K562 (cell line): ENCODE results near the gene TMPRSS6. TPM values are rescaled to one million over a fixed set of nuclear protein-coding genes. Genes with fewer than 3 reads are reported as not detected.

ENCODE experiments used
- ATAC-seq: fragments of 200-7000 bp; cut with Tn5 transposase; 3 replicates; pipeline ENCODE4 v1.9.1; 2020; ENCODE audit warnings: moderate library complexity
- BruUV-seq: library from RNA; stranded (reverse); fragments of 400-500 nt; replicated peaks from 2 replicates; lab custom pipeline; 2021; lab: Mats Ljungman, UMichigan
- CTCF ChIA-PET: fragments of 300-600 bp; formaldehyde crosslinking; extraction: SDS; loops from one replicate; lab custom pipeline; 2021; ENCODE audit warnings: low intra/inter-chr PET ratio; lab: Yijun Ruan, JAX
- POLR2A ChIA-PET: fragments of 300-600, 350-650 bp; sonication (Branson Sonifier 250); formaldehyde crosslinking; extraction: SDS; loops from one replicate; lab custom pipeline; 2021; ENCODE audit warnings: antibody characterized with exemption, inconsistent platforms; lab: Yijun Ruan, JAX
- DNase-seq, 4 experiments: peaks; one replicate each; pipeline versions ENCODE4 v3.0.0 to v3.0.0-alpha.2; 2011 to 2018; ENCODE audit warnings: low spot score in 3 of 4, mixed read lengths in 3 of 4; ENCODE audit errors: extremely low read depth in 1 of 4
- FAIRE-seq: peaks from 2 replicates; lab custom pipeline; 2011; peaks lifted over from hg19 to GRCh38; lab: Jason Lieb, UNC
- H2AFZ ChIP-seq: 2 replicates; pipeline ENCODE4 v1.6.0; 2011; ENCODE audit warnings: low read depth, low read length, control low read depth, inconsistent platforms
- H3K27ac ChIP-seq: fragments of 200-600 bp; 3 replicates; pipeline ENCODE4 v1.8.0; 2011; ENCODE audit warnings: low read depth, mild to moderate bottlenecking, control low read depth, inconsistent platforms, low read length, moderate library complexity, mixed read lengths; ENCODE audit errors: extremely low read depth
- H3K27me3 ChIP-seq, 2 experiments: fragments of 300-600 bp in 1 of 2; 2 replicates in 1 of 2; 3 replicates in 1 of 2; pipeline versions ENCODE4 v1.6.0 to v1.8.0; 2011; ENCODE audit warnings: inconsistent platforms in 2 of 2, low read length in 2 of 2, mild to moderate bottlenecking in 1 of 2, mixed read lengths in 1 of 2, moderate library complexity in 1 of 2; ENCODE audit not compliant: control insufficient read depth in 2 of 2, insufficient read depth in 2 of 2
- H3K36me3 ChIP-seq: fragments of 300-600 bp; 3 replicates; pipeline ENCODE4 v1.8.0; 2011; ENCODE audit warnings: mild to moderate bottlenecking, low read length, inconsistent platforms; ENCODE audit not compliant: control insufficient read depth, insufficient read depth
- H3K4me1 ChIP-seq, 2 experiments: fragments of 200-600 bp in 1 of 2; replicated peaks in 1 of 2; 2 replicates in 1 of 2; 3 replicates in 1 of 2; pipeline versions ENCODE4 v1.5.1 to v1.8.0; 2011; ENCODE audit warnings: inconsistent platforms in 2 of 2, low read length in 2 of 2, mild to moderate bottlenecking in 1 of 2, mixed read lengths in 1 of 2, moderate library complexity in 1 of 2; ENCODE audit not compliant: control insufficient read depth in 2 of 2, insufficient read depth in 2 of 2
- H3K4me2 ChIP-seq: 2 replicates; pipeline ENCODE4 v1.6.1; 2011; ENCODE audit warnings: low read length, control low read depth, inconsistent platforms, mixed read lengths; ENCODE audit not compliant: insufficient read depth
- H3K4me3 ChIP-seq: fragments of 200-600 bp; sonication (generic), shearing (Covaris generic); 2 replicates; pipeline ENCODE4 v1.5.1; 2016; ENCODE audit warnings: control low read depth, inconsistent platforms
- H3K79me2 ChIP-seq: fragments of 200-600 bp; 3 replicates; pipeline ENCODE4 v1.8.0; 2011; ENCODE audit warnings: low read length, inconsistent platforms; ENCODE audit not compliant: control insufficient read depth, insufficient read depth
- H3K9ac ChIP-seq, 2 experiments: 2 replicates each; pipeline versions ENCODE4 v1.6.0 to v1.6.1; 2011; ENCODE audit warnings: low read depth in 2 of 2, low read length in 2 of 2, control low read depth in 1 of 2, inconsistent platforms in 1 of 2, mild to moderate bottlenecking in 1 of 2, mixed read lengths in 1 of 2; ENCODE audit not compliant: insufficient read depth in 1 of 2
- H3K9me1 ChIP-seq: one replicate; pipeline ENCODE4 v1.6.0; 2011; ENCODE audit warnings: inconsistent platforms, mild to moderate bottlenecking, low read length, moderate library complexity; ENCODE audit not compliant: control insufficient read depth, insufficient read depth
- H3K9me3 ChIP-seq: replicated peaks from 2 replicates; pipeline ENCODE4 v1.5.1; 2011; ENCODE audit warnings: low read depth, low read length, inconsistent platforms; ENCODE audit not compliant: control insufficient read depth, insufficient read depth
- H4K20me1 ChIP-seq: replicated peaks from 2 replicates; pipeline ENCODE4 v1.6.1; 2011; ENCODE audit warnings: low read length, inconsistent platforms, mixed read lengths; ENCODE audit not compliant: control insufficient read depth, insufficient read depth
- BCL6 ChIP-seq: fragments of 250-450 bp; sonication (Bioruptor Pico); IDR thresholded peaks from 2 replicates; pipeline ENCODE4 v1.4.0; 2020
- BRD4 ChIP-seq: fragments of 200-600 bp; sonication (generic); IDR thresholded peaks from 2 replicates; pipeline ENCODE4 v1.6.1; 2017; ENCODE audit warnings: inconsistent platforms
- BRF1 ChIP-seq: IDR thresholded peaks from 3 replicates; pipeline ENCODE4 v1.6.1; 2011; ENCODE audit warnings: borderline replicate concordance, mild to moderate bottlenecking; ENCODE audit not compliant: insufficient read length; ENCODE audit errors: extremely low read depth
- CAMTA2 ChIP-seq: fragments of 250-450 bp; sonication (Bioruptor Pico); conservative IDR thresholded peaks from 2 replicates; pipeline ENCODE4 v1.5.1; 2022
- COPS2 ChIP-seq: fragments of 450-650 bp; conservative IDR thresholded peaks from 2 replicates; pipeline ENCODE4 v1.6.1; 2016; ENCODE audit warnings: mild to moderate bottlenecking, moderate library complexity
- NFRKB ChIP-seq: fragments of 450-650 bp; IDR thresholded peaks from 2 replicates; pipeline ENCODE4 v1.6.1; 2016; ENCODE audit warnings: low read depth
- POU5F1 ChIP-seq: fragments of 150-350 bp; IDR thresholded peaks from 2 replicates; pipeline ENCODE4 v1.6.1; 2014; ENCODE audit warnings: borderline replicate concordance, low read length, low read depth, mild to moderate bottlenecking; ENCODE audit not compliant: partially characterized antibody
- RBM34 ChIP-seq: fragments of 200-400 bp; formaldehyde crosslinking; IDR thresholded peaks from 2 replicates; pipeline ENCODE4 v1.6.1; 2018; ENCODE audit warnings: low read length, borderline replicate concordance; ENCODE audit not compliant: insufficient read depth
- SIN3A ChIP-seq, 2 experiments: fragments of 150-350 bp in 1 of 2; IDR thresholded peaks; 2 replicates each; pipeline ENCODE4 v1.6.1; 2011 to 2016; ENCODE audit warnings: borderline replicate concordance in 2 of 2, low read depth in 2 of 2, low read length in 2 of 2, mild to moderate bottlenecking in 2 of 2, moderate library complexity in 2 of 2; ENCODE audit not compliant: control insufficient read depth in 1 of 2
- SLC30A9 ChIP-seq: fragments of 250-450 bp; sonication (Bioruptor Pico); IDR thresholded peaks from 2 replicates; pipeline ENCODE4 v1.8.0; 2022; ENCODE audit warnings: mild to moderate bottlenecking, moderate library complexity
- SUPT5H ChIP-seq: fragments of 450-650 bp; IDR thresholded peaks from 2 replicates; pipeline ENCODE4 v1.6.1; 2016
- ZBTB5 ChIP-seq: fragments of 450-650 bp; IDR thresholded peaks from 2 replicates; pipeline ENCODE4 v1.6.1; 2017; ENCODE audit warnings: antibody characterized with exemption
- ZNF395 ChIP-seq: fragments of 200-800 bp; sonication (Bioruptor generic); IDR thresholded peaks from 2 replicates; pipeline ENCODE4 v1.6.1; 2017; ENCODE audit warnings: missing genetic modification characterization, missing compliant biosample characterization
- ZNF740 ChIP-seq, 3 experiments: fragments of 200-800 bp in 1 of 3; sonication (Bioruptor generic) in 1 of 3; sonication (generic) in 1 of 3; formaldehyde crosslinking in 1 of 3; IDR thresholded peaks; 2 replicates each; pipeline versions ENCODE4 v1.6.1 to v1.8.0; 2016 to 2022; ENCODE audit warnings: mild to moderate bottlenecking in 2 of 3, missing compliant biosample characterization in 2 of 3, missing genetic modification characterization in 2 of 3, missing genetic modification reagents in 1 of 3
- WGBS: fragments of 100-300 bp; shearing (Covaris generic); methylation state at CpG from one replicate; pipeline ENCODE4 v1.1.6; 2016; ENCODE audit warnings: low coverage, mixed read lengths; ENCODE audit not compliant: insufficient coverage; ENCODE audit errors: missing lambda C conversion rate; 5-methylcytosine and 5-hydroxymethylcytosine counted together
- in situ Hi-C: fragments of 300-500 bp; cut with MboI; formaldehyde crosslinking; loops from 4 replicates; pipeline ENCODE4 v1.15.0; 2018; ENCODE audit warnings: inconsistent platforms, mixed read lengths
- intact Hi-C: fragments of 100-400 bp; cut with micrococcal nuclease; formaldehyde crosslinking; loops from 2 replicates; pipeline ENCODE4 v1.14.2; 2022
- polyA plus RNA-seq, 8 experiments: library from polyadenylated mRNA; depleted of rRNA in 4 of 8; stranded (reverse) in 5 of 8; unstranded in 3 of 8; fragments of >200 nt; fragmentation: Nextera tagmentation in 2 of 8; fragmentation: Illumina TruSeq in 1 of 8; extraction: Ambion mirVana in 2 of 8; extraction: Trizol in 1 of 8; gene quantifications; 2 replicates each; pipeline versions ENCODE4 v1.2.1 to v1.2.3, GENCODE V29; 2011 to 2014; ENCODE audit warnings: inconsistent platforms in 1 of 8, missing spikeins in 1 of 8
- total RNA-seq, 7 experiments: library from RNA; depleted of rRNA in 6 of 7; stranded (reverse); fragments of >200 nt in 6 of 7; fragmentation: Illumina TruSeq in 2 of 7; extraction: Trizol in 2 of 7; gene quantifications; 2 replicates each; pipeline versions ENCODE4 v1.2.1 to v1.2.3, GENCODE V29; 2011 to 2021; ENCODE audit warnings: low replicate concordance in 1 of 7
- TF ChIP-seq, protein P1 (sequence below): fragments of 450-650 bp; IDR thresholded peaks from 2 replicates; pipeline ENCODE4 v1.6.1; 2017; ENCODE audit warnings: mild to moderate bottlenecking, moderate library complexity

Gene TMPRSS6
- total and polyA plus RNA-seq, 9 of the 15 experiments (the other 6 are each of a cell fraction or from before 2014, with no cell fraction given): 0.03 TPM; not detected in 8

- H3K4me2 ChIP-seq: no peak overlapping the region
- intact Hi-C loops: no loop called here
- ChIA-PET POLR2A (interaction anchor here (0.6 kb wide), 1 partner anchor 58 kb away, joined by 3 read pairs; no protein-coding TSS in a partner anchor), CTCF (no interaction called here)
- 9% methylated on average over 7 of the region's 12 CpGs for WGBS
- H3K4me1 ChIP-seq: peaks cover 0 to 6% of the 10 kb centered on the region in 2 experiments; a peak in 4 of 5 replicates
- no peaks in the 10 kb centered on the region for H3K9me3 ChIP-seq
- in situ Hi-C loops: no loop called here
- no peak overlapping the region for H3K4me3 ChIP-seq
- no TSS peak for BruUV-seq
- H3K27me3 ChIP-seq: peaks cover 0 to 14% of the 10 kb centered on the region in 2 experiments; a peak in 1 of 5 replicates
- no peaks in the 10 kb centered on the region for H4K20me1 ChIP-seq
- H3K36me3 ChIP-seq: no peaks in the 10 kb centered on the region
- H2AFZ ChIP-seq: no peak overlapping the region
- DNase-seq (no peak), FAIRE-seq (no peak), ATAC-seq (no peak)
- H3K9me1 ChIP-seq: no peaks in the 10 kb centered on the region
- no peak overlapping the region for H3K27ac ChIP-seq
- no peaks in the 10 kb centered on the region for H3K79me2 ChIP-seq
- no peak overlapping the region for H3K9ac ChIP-seq
- TF ChIP-seq ZNF740 (CRISPR knock-in tag; IDR thresholded peaks at IDR 0.05) (no peak), ZNF740 (tag; IDR thresholded peaks at IDR 0.05) (no peak), BRF1 (no peak), SIN3A (IDR thresholded peaks at IDR 0.05; ENCODE audit: borderline replicate concordance in 2 of 2, control insufficient read depth in 1 of 2, low read depth in 2 of 2, low read length in 2 of 2) (no peak), BRD4 (no peak), NFRKB (no peak), BCL6 (no peak), SLC30A9 (CRISPR knock-in tag) (no peak), SUPT5H (no peak), RBM34 (no peak), ZBTB5 (no peak), POU5F1 (no peak), CAMTA2 (CRISPR knock-in tag) (no peak), ZNF395 (CRISPR knock-in tag) (no peak), COPS2 (no peak)
- TF ChIP-seq, protein P1, sequence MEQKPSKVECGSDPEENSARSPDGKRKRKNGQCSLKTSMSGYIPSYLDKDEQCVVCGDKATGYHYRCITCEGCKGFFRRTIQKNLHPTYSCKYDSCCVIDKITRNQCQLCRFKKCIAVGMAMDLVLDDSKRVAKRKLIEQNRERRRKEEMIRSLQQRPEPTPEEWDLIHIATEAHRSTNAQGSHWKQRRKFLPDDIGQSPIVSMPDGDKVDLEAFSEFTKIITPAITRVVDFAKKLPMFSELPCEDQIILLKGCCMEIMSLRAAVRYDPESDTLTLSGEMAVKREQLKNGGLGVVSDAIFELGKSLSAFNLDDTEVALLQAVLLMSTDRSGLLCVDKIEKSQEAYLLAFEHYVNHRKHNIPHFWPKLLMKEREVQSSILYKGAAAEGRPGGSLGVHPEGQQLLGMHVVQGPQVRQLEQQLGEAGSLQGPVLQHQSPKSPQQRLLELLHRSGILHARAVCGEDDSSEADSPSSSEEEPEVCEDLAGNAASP: no peak
These were observed 19.2 kb upstream of the TMPRSS6 start for GRCh38 chr22:37128555-37129281.
